ENCODE data around the gene GALNS. TPM values are rescaled to one million over a fixed set of nuclear protein-coding genes. Genes with fewer than 3 reads are reported as not detected.
A peak's percentile ranks its signal among the peaks of the same experiment; 100 is the strongest.

GALNS gene
- total and polyA plus RNA-seq, 2 of the 13 experiments (the other 11 are each of a cell fraction or from before 2014, with no cell fraction given) = 9.2 to 9.8 TPM

DNA sequence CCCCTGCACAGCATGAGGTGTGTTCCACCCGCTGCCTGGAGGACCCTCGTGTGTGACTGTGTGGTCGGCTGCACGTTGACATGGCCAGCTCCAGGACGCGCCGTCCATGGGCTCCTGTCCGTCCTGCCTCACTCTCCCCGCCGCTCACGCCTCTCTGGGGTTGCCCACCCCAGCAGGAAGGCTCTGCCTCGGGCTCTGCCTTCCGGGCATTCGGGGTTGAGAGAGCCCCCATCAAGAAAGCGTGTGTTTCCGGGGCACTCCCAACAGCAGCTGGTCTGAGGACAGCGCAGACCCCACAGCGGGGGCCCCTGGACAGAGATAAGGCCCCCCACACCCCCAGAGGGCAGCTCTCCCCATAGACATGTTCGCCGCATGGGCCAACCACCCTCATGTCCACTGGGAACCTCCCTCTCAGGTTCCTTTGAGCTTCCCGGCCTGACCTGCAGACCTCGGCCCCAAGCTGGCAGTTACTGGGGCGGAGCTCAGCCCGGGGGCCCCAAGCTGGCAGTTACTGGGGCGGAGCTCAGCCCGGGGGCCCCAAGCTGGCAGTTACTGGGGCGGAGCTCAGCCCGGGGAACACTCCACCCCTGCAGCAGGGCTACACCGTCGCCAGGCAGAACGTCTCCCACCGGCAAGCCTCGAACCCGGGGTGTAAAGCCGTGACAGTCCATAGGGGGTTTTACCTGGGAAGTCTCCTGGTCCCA lies 63.3 kb downstream of the GALNS start (continued):
- TF ChIP-seq, protein P1, sequence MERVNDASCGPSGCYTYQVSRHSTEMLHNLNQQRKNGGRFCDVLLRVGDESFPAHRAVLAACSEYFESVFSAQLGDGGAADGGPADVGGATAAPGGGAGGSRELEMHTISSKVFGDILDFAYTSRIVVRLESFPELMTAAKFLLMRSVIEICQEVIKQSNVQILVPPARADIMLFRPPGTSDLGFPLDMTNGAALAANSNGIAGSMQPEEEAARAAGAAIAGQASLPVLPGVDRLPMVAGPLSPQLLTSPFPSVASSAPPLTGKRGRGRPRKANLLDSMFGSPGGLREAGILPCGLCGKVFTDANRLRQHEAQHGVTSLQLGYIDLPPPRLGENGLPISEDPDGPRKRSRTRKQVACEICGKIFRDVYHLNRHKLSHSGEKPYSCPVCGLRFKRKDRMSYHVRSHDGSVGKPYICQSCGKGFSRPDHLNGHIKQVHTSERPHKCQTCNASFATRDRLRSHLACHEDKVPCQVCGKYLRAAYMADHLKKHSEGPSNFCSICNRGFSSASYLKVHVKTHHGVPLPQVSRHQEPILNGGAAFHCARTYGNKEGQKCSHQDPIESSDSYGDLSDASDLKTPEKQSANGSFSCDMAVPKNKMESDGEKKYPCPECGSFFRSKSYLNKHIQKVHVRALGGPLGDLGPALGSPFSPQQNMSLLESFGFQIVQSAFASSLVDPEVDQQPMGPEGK (CRISPR knock-in tag; IDR thresholded peaks at IDR 0.05) = peak; percentile 97
- TF ChIP-seq ZNF589 (CRISPR knock-in tag; conservative IDR thresholded peaks at IDR 0.05) (no peak), ZNF674 (CRISPR knock-in tag; IDR thresholded peaks at IDR 0.05; ENCODE audit: low read depth) (no peak), SRSF1 (optimal IDR thresholded peaks at IDR 0.05; ENCODE audit: low read depth, low read length) (peak; percentile 72), ZNF883 (CRISPR knock-in tag; IDR thresholded peaks at IDR 0.05; ENCODE audit: not compliant biosample characterization) (no peak), SALL1 (CRISPR knock-in tag; IDR thresholded peaks at IDR 0.05) (peak; percentile 69), ZBTB10 (CRISPR knock-in tag; IDR thresholded peaks at IDR 0.05; ENCODE audit: borderline replicate concordance) (peak; percentile 71; the same call in 1 of the 2 replicates), HNRNPUL1 (IDR thresholded peaks at IDR 0.05; ENCODE audit: low read depth, low read length) (no peak), AGO2 (optimal IDR thresholded peaks at IDR 0.05; ENCODE audit: low read depth, low read length) (peak; percentile 36), MXI1 (IDR thresholded peaks at IDR 0.05; ENCODE audit: borderline replicate concordance, low read depth, low read length) (0 out of 3 replicates have a peak, but pooled peaks have one; percentile 21), NR2F6 (IDR thresholded peaks at IDR 0.05) (peak; percentile 52; the same call in 1 of the 2 replicates), NR2F6 (CRISPR knock-in tag; IDR thresholded peaks at IDR 0.05) (peak; percentile 73), ZBED4 (CRISPR knock-in tag; IDR thresholded peaks at IDR 0.05; ENCODE audit: borderline replicate concordance) (peak; percentile 47; the same call in 1 of the 2 replicates), CHCHD3 (CRISPR knock-in tag; IDR thresholded peaks at IDR 0.05) (0 out of 2 replicates have a peak, but pooled peaks have one; percentile 38), ZNF567 (CRISPR knock-in tag; IDR thresholded peaks at IDR 0.05; ENCODE audit: borderline replicate concordance) (no peak), ZNF672 (CRISPR knock-in tag; IDR thresholded peaks at IDR 0.05) (peak; percentile 39; the same call in 1 of the 2 replicates), RCOR2 (CRISPR knock-in tag; IDR thresholded peaks at IDR 0.05) (0 out of 2 replicates have a peak, but pooled peaks have one; percentile 19), ZNF598 (CRISPR knock-in tag; IDR thresholded peaks at IDR 0.05; ENCODE audit: borderline replicate concordance) (peak; percentile 77; the same call in 1 of the 2 replicates)
- TF ChIP-seq, protein P2, sequence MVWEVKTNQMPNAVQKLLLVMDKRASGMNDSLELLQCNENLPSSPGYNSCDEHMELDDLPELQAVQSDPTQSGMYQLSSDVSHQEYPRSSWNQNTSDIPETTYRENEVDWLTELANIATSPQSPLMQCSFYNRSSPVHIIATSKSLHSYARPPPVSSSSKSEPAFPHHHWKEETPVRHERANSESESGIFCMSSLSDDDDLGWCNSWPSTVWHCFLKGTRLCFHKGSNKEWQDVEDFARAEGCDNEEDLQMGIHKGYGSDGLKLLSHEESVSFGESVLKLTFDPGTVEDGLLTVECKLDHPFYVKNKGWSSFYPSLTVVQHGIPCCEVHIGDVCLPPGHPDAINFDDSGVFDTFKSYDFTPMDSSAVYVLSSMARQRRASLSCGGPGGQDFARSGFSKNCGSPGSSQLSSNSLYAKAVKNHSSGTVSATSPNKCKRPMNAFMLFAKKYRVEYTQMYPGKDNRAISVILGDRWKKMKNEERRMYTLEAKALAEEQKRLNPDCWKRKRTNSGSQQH (CRISPR knock-in tag; IDR thresholded peaks at IDR 0.05; ENCODE audit: low read depth) = 0 out of 2 replicates have a peak, but pooled peaks have one; percentile 50
